HEK293 (cell line): ENCODE data around the gene IER2.

Experiments
- CTCF ChIA-PET: fragments of 350-600 bp; formaldehyde crosslinking; extraction: SDS; loops from one replicate; lab custom pipeline; 2021; ENCODE audit warnings: antibody characterized with exemption; lab: Yijun Ruan, JAX
- POLR2A ChIA-PET: fragments of 300-600 bp; formaldehyde crosslinking; extraction: SDS; loops from one replicate; lab custom pipeline; 2020; ENCODE audit warnings: antibody characterized with exemption, inconsistent platforms; lab: Yijun Ruan, JAX
- H3K27ac ChIP-seq: fragments of 200-500 bp; sonication (Bioruptor generic); 2 replicates; pipeline ENCODE4 v1.5.1; 2014; ENCODE audit warnings: low read depth, low read length, control low read depth, inconsistent platforms; ENCODE audit errors: extremely low read depth
- H3K36me3 ChIP-seq, 2 experiments: fragments of 200-500 bp in 1 of 2; sonication (Bioruptor generic) in 1 of 2; 1 replicate in 1 of 2; 2 replicates in 1 of 2; pipeline ENCODE4 v1.5.1; 2014 to 2017; ENCODE audit warnings: inconsistent platforms in 2 of 2, low read length in 2 of 2; ENCODE audit not compliant: control insufficient read depth in 2 of 2, insufficient read depth in 1 of 2
- H3K4me1 ChIP-seq: fragments of 200-500 bp; sonication (Bioruptor generic); 2 replicates; pipeline ENCODE4 v1.5.1; 2014; ENCODE audit warnings: mild to moderate bottlenecking, low read length, inconsistent platforms; ENCODE audit not compliant: control insufficient read depth, insufficient read depth
- H3K4me3 ChIP-seq: 2 replicates; pipeline ENCODE4 v1.5.1; 2011; ENCODE audit warnings: low read depth, mild to moderate bottlenecking, control low read depth, low read length, moderate library complexity
- H3K9me3 ChIP-seq: fragments of 200-500 bp; sonication (Bioruptor generic); 2 replicates; pipeline ENCODE4 v1.5.1; 2014; ENCODE audit warnings: low read depth, low read length, inconsistent platforms; ENCODE audit not compliant: control insufficient read depth, insufficient read depth
- EGR2 ChIP-seq: fragments of 450-650 bp; formaldehyde crosslinking; IDR thresholded peaks from 2 replicates; pipeline ENCODE4 v1.5.1; 2016; ENCODE audit warnings: low read depth, missing biosample characterization, missing genetic modification characterization
- GLI4 ChIP-seq: fragments of 450-650 bp; formaldehyde crosslinking; IDR thresholded peaks from 2 replicates; pipeline ENCODE4 v1.5.1; 2016; ENCODE audit warnings: missing biosample characterization, missing genetic modification characterization
- GLIS2 ChIP-seq: fragments of 450-650 bp; formaldehyde crosslinking; IDR thresholded peaks from 2 replicates; pipeline ENCODE4 v1.5.1; 2016; ENCODE audit warnings: missing biosample characterization, missing genetic modification characterization
- HOXA7 ChIP-seq: sonication (generic); formaldehyde crosslinking; IDR thresholded peaks from 2 replicates; pipeline ENCODE4 v1.8.1; 2022; ENCODE audit warnings: missing genetic modification reagents, borderline replicate concordance
- IKZF3 ChIP-seq: fragments of 450-650 bp; IDR thresholded peaks from 2 replicates; pipeline ENCODE4 v1.5.0; 2018; ENCODE audit warnings: missing biosample characterization, mild to moderate bottlenecking, missing genetic modification characterization, moderate library complexity
- KLF1 ChIP-seq: fragments of 450-650 bp; formaldehyde crosslinking; IDR thresholded peaks from 2 replicates; pipeline ENCODE4 v1.5.1; 2016; ENCODE audit warnings: missing biosample characterization, missing genetic modification characterization
- PRDM1 ChIP-seq: fragments of 450-650 bp; formaldehyde crosslinking; IDR thresholded peaks from 2 replicates; pipeline ENCODE4; 2016; ENCODE audit warnings: missing biosample characterization, missing genetic modification characterization
- YY2 ChIP-seq: fragments of 450-650 bp; formaldehyde crosslinking; IDR thresholded peaks from 2 replicates; pipeline ENCODE4 v1.5.1; 2016; ENCODE audit warnings: missing biosample characterization, missing genetic modification characterization
- ZFP69B ChIP-seq: fragments of 450-650 bp; formaldehyde crosslinking; IDR thresholded peaks from 2 replicates; pipeline ENCODE4 v1.5.1; 2016; ENCODE audit warnings: missing biosample characterization, missing genetic modification characterization
- ZNF132 ChIP-seq: fragments of 450-650 bp; formaldehyde crosslinking; IDR thresholded peaks from 2 replicates; pipeline ENCODE4 v1.5.1; 2017; ENCODE audit warnings: missing biosample characterization, missing genetic modification characterization, borderline replicate concordance
- ZNF157 ChIP-seq: fragments of 450-650 bp; formaldehyde crosslinking; IDR thresholded peaks from 2 replicates; pipeline ENCODE4 v1.5.1; 2016; ENCODE audit warnings: missing biosample characterization, missing genetic modification characterization
- ZNF18 ChIP-seq: fragments of 450-650 bp; formaldehyde crosslinking; IDR thresholded peaks from 2 replicates; pipeline ENCODE4 v1.5.1; 2016; ENCODE audit warnings: missing biosample characterization, missing genetic modification characterization
- ZNF202 ChIP-seq: fragments of 450-650 bp; formaldehyde crosslinking; IDR thresholded peaks from 2 replicates; pipeline ENCODE4 v1.5.1; 2016; ENCODE audit warnings: missing biosample characterization, missing genetic modification characterization, borderline replicate concordance
- ZNF214 ChIP-seq: fragments of 450-650 bp; formaldehyde crosslinking; IDR thresholded peaks from 2 replicates; pipeline ENCODE4 v1.5.1; 2017; ENCODE audit warnings: missing biosample characterization, mild to moderate bottlenecking, missing genetic modification characterization, borderline replicate concordance
- ZNF221 ChIP-seq: fragments of 450-650 bp; formaldehyde crosslinking; IDR thresholded peaks from 2 replicates; pipeline ENCODE4 v1.5.1; 2017; ENCODE audit warnings: missing biosample characterization, missing genetic modification characterization, borderline replicate concordance
- ZNF311 ChIP-seq: fragments of 450-650 bp; formaldehyde crosslinking; IDR thresholded peaks from 2 replicates; pipeline ENCODE4 v1.5.1; 2017; ENCODE audit warnings: missing biosample characterization, missing genetic modification characterization, borderline replicate concordance
- ZNF394 ChIP-seq: fragments of 450-650 bp; formaldehyde crosslinking; IDR thresholded peaks from 2 replicates; pipeline ENCODE4 v1.5.1; 2016; ENCODE audit warnings: missing biosample characterization, missing genetic modification characterization, mild to moderate bottlenecking, moderate library complexity, borderline replicate concordance
- ZNF398 ChIP-seq: fragments of 450-650 bp; formaldehyde crosslinking; IDR thresholded peaks from 2 replicates; pipeline ENCODE4 v1.5.1; 2017; ENCODE audit warnings: missing biosample characterization, missing genetic modification characterization
- ZNF510 ChIP-seq: fragments of 450-650 bp; formaldehyde crosslinking; IDR thresholded peaks from 2 replicates; pipeline ENCODE4 v1.5.1; 2018; ENCODE audit warnings: mild to moderate bottlenecking, missing genetic modification characterization, missing biosample characterization; ENCODE audit not compliant: insufficient replicate concordance
- ZNF548 ChIP-seq: fragments of 450-650 bp; formaldehyde crosslinking; IDR thresholded peaks from 2 replicates; pipeline ENCODE4 v1.5.1; 2016; ENCODE audit warnings: missing biosample characterization, missing genetic modification characterization
- ZNF555 ChIP-seq: fragments of 450-650 bp; formaldehyde crosslinking; conservative IDR thresholded peaks from 2 replicates; pipeline ENCODE4 v1.5.1; 2017; ENCODE audit warnings: missing biosample characterization, mild to moderate bottlenecking, missing genetic modification characterization, inconsistent platforms
- ZNF585B ChIP-seq: fragments of 450-650 bp; formaldehyde crosslinking; IDR thresholded peaks from 2 replicates; pipeline ENCODE4 v1.5.1; 2016; ENCODE audit warnings: missing biosample characterization, missing genetic modification characterization
- ZNF600 ChIP-seq: fragments of 450-650 bp; formaldehyde crosslinking; IDR thresholded peaks from 2 replicates; pipeline ENCODE4 v1.5.1; 2016; ENCODE audit warnings: missing biosample characterization, missing genetic modification characterization
- ZNF677 ChIP-seq: fragments of 450-650 bp; IDR thresholded peaks from 2 replicates; pipeline ENCODE4 v1.5.0; 2018; ENCODE audit warnings: missing biosample characterization, mild to moderate bottlenecking, missing genetic modification characterization, moderate library complexity
- ZNF692 ChIP-seq: fragments of 450-650 bp; formaldehyde crosslinking; IDR thresholded peaks from 2 replicates; pipeline ENCODE4 v1.5.1; 2016; ENCODE audit warnings: missing biosample characterization, missing genetic modification characterization
- ZNF747 ChIP-seq: fragments of 450-650 bp; formaldehyde crosslinking; IDR thresholded peaks from 2 replicates; pipeline ENCODE4 v1.5.1; 2016; ENCODE audit warnings: missing biosample characterization, missing genetic modification characterization
- ZNF830 ChIP-seq: fragments of 450-650 bp; IDR thresholded peaks from 2 replicates; pipeline ENCODE4 v1.5.0; 2018; ENCODE audit warnings: missing biosample characterization, missing genetic modification characterization, low read depth, mild to moderate bottlenecking, moderate library complexity
- ZXDB ChIP-seq: fragments of 450-650 bp; formaldehyde crosslinking; IDR thresholded peaks from 2 replicates; pipeline ENCODE4 v1.5.1; 2016; ENCODE audit warnings: missing biosample characterization, missing genetic modification characterization

The IER2 gene

GRCh38 chr19:13150187-13150930 lies at the start of gene IER2, which contains the start of gene STX10 (continued):
- TF ChIP-seq ZNF830 (tag by site-specific recombination) (no peak), ZNF398 (tag by site-specific recombination) (peak; percentile 99), EGR2 (tag by site-specific recombination) (peak; percentile 54; the same call in 1 of the 2 replicates), ZNF555 (tag by site-specific recombination) (no peak), YY2 (tag by site-specific recombination) (peak; percentile 82), GLI4 (no peak), ZNF311 (tag by site-specific recombination) (no peak), ZNF221 (tag by site-specific recombination) (no peak), ZNF747 (tag by site-specific recombination) (no peak), ZNF548 (tag by site-specific recombination) (no peak), ZNF600 (tag by site-specific recombination) (peak; percentile 86), ZNF132 (tag by site-specific recombination) (no peak), KLF1 (tag by site-specific recombination) (peak; percentile 62), ZNF157 (tag by site-specific recombination) (no peak), ZNF202 (tag by site-specific recombination) (no peak), ZNF510 (tag by site-specific recombination) (no peak)

GRCh38 chr19:13100841-13101589 lies 49.2 kb upstream of the IER2 start:
- Histone ChIP-seq H3K36me3 (peaks cover 0 to 28% of the 10 kb centered on the region in 2 experiments; a peak in 2 of 3 replicates), H3K4me3 (no peak overlapping the region), H3K9me3 (no peaks in the 10 kb centered on the region), H3K4me1 (no peaks in the 10 kb centered on the region), H3K27ac (no peak overlapping the region)
- ChIA-PET POLR2A (interaction anchor here (0.6 to 1.2 kb wide), 3 partner anchors 54 to 213 kb away, joined by 3 to 5 read pairs (median 3); no protein-coding TSS in a partner anchor), CTCF (interaction anchor here (0.7 to 1.5 kb wide), 3 partner anchors 40 to 137 kb away, joined by 3 to 11 read pairs (median 4); no protein-coding TSS in a partner anchor)
- TF ChIP-seq IKZF3 (0 out of 2 replicates have a peak, but pooled peaks have one; percentile 61), ZNF692 (peak; percentile 61), ZNF18 (no peak), ZXDB (tag by site-specific recombination) (no peak), ZNF394 (tag by site-specific recombination) (no peak), HOXA7 (CRISPR knock-in tag) (no peak), PRDM1 (tag by site-specific recombination) (no peak), ZFP69B (tag by site-specific recombination) (peak; percentile 32; the same call in 1 of the 2 replicates), ZNF600 (tag by site-specific recombination) (peak; percentile 26; the same call in 1 of the 2 replicates), ZNF221 (tag by site-specific recombination) (no peak), GLIS2 (tag by site-specific recombination) (peak; percentile 51; the same call in 1 of the 2 replicates), ZNF214 (tag by site-specific recombination) (no peak), ZNF677 (tag by site-specific recombination) (no peak), ZNF585B (tag by site-specific recombination) (no peak)
